ENCODE data around the gene TST. TPM values are rescaled to one million over a fixed set of nuclear protein-coding genes. Genes with fewer than 3 reads are reported as not detected.
"Not testable (repeated sequence)": the region's sequence is repeated elsewhere in the genome, so short reads cannot be mapped to it uniquely, and the experiment has no call there.

The TST gene
- total RNA-seq, 1 experiment from 2014 or later = 165 TPM

DNA sequence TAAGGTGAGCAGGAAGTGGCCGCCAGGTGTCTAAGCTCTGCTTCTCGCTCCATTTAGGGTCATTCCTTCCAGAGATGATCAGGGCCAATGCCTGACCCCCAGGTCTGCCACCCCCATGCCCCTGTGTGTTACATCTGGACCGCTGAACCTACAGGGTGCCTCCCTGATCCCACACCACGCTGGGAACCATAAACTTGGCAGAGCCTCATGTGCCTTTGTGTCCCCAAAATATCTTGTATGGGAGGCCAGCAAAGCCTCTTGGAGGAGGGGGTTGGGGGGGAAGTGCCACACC is 3.7 kb downstream of the TST start:
- DNase-seq (ENCODE audit: low spot score) = no peak

DNA sequence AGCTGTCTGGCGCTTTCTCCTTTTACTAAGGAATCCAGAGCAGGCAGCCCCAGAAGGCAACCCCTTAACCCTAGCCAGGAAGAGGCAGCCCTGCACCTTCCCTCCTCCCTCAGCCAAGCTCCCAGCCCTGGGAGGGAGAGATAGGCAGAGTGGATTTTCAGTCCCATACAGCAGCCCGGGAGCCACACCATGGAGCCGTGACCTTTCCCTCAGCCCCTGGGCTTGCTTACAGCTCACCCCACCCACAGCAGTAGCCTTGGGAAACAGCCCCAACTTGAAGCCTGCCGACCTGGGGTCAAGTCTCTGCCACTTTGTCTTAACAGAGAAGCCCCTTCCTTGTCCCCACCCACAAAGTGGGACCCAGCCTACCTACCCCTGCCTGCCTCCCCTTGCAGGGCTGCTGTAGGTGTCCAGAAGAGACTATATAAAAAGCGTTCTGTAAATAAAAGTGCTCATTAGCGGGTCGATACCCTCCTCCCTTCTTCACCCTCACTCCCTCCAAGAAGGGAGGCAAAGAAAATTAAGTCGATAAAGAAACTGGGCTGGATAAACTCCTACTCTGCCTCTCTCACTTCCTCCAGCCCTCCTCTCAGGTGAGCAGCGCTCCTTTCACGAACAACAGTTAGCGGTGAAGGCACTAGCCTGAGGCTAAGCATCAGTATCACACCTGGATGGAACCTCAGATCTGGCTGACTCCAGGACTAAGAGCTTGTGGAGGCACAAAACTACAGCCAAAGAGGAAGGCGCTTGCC is 4.2 kb downstream of the TST start:
- DNase-seq (ENCODE audit: low spot score) = peak; percentile 39

DNA sequence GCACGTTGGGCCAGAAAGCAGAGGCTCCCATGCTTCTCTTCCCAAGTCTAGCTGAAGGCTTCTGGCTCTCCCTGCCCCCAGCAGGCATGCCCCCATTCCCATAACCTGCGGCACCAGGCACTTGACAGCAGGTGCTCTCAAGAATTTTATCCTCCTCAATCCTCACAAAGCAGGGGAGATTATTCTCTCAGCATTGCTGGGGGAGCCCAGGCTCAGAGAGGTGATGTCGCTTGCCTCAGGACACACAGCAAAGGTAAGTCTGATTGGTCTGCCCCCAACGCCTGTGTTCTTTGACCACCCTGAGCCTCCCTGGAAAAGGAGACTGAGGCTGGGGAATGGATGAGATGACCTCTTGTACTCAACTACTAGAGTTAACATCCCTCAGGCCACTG is 4.8 kb downstream of the TST start:
- no peak for DNase-seq (ENCODE audit: low spot score)

- no peak for DNase-seq (ENCODE audit: low spot score)
Measured at GRCh38 chr22:37012956-37013355, 6.3 kb downstream of the TST start.

GRCh38 chr22:37012262-37012904 is 6.9 kb downstream of the TST start:
- DNase-seq (ENCODE audit: low spot score) = no peak

- no peak for DNase-seq (ENCODE audit: low spot score)
Measured at GRCh38 chr22:37011472-37011871, 7.8 kb downstream of the TST start.

DNA sequence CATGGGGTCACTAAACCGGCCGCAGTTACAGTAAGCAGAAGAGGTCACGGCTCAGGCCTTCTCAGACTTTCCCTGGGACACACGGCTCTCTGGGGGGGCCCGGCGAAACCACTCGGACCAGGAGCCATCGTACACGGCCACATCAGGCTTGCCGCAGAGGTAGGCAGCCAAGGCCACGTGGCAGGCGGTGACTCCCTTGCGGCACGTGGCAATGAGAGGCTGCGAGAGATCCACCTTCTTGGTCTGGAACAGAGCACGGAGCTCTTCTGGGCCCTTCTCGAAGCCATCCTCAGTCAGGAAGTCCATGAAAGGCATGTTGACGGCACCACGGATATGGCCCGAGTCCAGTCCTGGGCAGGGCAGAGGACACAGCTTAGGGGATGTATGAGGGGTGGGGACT is 8.3 kb downstream of the TST start:
- DNase-seq (ENCODE audit: low spot score) = no peak

DNA sequence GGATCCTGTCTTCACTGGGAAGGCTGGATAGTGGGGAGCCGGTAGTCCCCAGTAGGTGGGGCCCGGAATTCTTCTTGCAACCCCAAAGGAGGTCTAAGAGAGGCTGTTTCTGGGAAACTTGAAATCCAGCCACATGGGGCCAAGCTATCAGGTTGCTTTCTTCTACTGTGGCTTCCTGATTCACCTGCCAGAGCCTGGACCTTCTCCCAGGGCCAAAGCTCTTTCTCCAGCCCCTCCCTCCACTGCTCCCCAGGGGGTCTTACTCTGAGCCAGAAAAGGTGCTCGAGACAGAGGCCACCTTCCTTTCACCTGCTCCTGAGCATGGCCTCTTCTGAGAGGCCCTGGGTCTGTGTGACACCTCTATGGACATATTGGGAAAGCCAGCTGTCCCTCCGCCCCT is 9.1 kb downstream of the TST start:
- DNase-seq (ENCODE audit: low spot score) = no peak

DNA sequence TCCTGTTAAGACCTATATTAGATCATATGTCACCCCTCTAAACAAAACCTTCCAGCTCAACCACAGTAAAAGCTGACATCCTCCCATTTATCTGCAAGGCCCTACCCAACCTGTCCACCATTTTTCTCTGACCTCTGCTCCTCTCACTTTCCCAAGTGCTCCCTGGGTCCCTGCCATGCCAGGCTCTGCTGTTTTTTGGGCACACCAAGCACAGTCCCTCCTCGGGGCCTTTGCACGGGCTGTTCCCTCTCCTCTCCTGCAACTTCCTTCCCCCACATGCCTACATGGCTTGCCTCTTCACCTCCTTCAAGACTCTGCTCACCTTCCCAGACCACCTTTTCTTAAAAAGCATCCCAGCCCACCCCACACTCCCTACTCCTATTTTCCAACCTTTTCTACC is 9.8 kb downstream of the TST start:
- DNase-seq (ENCODE audit: low spot score) = no peak

DNA sequence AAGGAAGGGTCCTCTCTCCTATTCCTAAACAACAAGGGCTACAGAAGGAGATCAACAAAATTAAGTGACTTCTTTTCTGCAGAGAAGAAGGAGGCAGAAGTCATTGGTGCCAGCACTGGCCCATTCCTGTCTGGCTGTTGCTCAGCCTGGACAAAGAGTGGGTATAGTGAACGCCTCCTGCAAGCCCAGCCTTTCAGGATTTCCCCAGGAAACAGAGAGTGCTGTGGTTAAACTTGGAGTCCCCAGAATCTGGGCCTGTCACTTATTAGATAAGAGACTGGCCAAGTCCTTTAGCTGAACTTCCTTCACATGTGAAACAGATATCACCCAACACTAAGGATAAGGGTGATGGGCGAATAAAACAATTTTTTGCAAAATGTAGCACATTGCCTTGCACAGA is 10.9 kb downstream of the TST start:
- no peak for DNase-seq (ENCODE audit: low spot score)

DNA sequence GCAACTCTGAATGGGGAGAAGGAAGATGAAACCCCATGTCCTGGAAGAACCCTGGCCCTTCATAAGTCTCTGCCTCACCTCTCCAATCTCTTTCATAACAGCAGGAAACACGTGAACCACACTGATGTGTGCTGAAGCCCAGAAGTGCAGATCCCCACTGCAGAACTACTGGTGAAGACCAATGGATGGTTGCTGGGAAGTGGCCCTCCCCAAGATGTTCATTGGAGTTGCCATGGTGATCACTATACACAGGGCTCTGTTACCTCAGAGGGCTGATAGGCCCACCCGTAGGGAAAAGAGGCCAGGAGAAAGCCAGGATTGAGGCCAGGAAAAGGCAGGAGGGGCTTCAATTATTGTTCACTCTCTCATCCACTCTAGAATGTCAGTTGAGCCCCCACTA is 11.6 kb downstream of the TST start:
- no peak for DNase-seq (ENCODE audit: low spot score)

DNA sequence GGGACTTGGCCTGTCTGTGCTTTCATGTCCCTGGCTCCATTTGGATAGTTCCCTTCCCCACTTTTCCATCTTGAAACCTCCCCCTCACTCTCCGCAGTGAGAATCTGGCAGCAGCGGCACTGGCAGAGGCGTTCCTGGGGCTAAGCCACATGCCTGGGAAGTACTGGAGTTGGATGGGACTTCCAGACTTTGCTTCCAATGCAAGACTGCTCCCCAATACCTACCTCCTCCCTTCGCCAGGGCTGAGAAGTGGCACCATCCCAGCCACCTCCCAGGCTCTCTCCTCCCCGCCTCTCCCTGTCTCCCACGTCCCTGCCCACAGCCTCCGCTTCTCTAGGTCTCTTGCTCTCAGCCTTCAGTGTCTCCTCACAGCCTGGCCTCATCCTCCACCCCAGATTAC is 16.6 kb downstream of the TST start:
- no peak for DNase-seq (ENCODE audit: low spot score)

GRCh38 chr22:37001826-37002225 is 17.4 kb downstream of the TST start:
- DNase-seq (ENCODE audit: low spot score) = no peak

DNA sequence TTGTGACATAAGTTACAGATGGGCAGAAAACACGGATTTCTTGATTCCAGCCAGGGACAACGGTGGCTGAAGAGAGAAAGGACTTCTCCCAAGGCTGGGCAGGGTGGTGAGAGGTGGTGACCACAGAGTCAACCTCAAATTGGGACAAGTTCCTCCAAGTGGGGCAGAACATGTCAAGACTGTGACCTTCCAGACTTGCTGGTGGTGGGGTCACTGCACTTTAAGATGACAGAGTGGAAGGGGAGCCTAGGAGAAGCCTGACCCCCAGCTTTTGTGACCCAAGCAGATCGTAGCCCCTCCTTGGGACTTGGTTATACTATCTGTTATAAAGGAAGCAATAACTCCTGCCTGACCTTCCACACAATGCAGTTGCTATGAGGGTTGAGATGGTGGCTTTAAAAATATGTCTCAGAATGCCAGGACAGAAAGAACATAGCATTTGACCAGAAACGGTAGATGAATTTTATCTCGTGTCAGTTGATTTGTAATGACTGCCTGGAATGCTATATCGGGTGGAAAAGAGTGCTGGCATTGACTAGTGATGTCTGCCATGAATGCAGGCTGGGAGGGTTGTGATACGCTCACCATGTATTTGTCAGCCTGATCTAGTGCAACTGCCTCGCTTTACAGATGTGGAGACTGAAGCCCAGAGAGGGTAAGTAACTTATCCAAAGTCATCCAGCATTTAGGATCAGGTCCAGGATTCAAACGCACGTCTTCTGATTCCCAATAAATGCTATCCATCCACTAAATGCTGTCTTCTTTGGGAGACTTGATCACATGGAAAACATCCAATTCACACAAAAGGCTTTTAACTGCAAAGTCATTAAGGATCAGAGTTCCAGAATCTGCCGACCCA is 18.3 kb downstream of the TST start:
- no peak for DNase-seq (ENCODE audit: low spot score)

GRCh38 chr22:36999463-36999862 is 19.8 kb downstream of the TST start:
- DNase-seq (ENCODE audit: low spot score) = no peak

DNA sequence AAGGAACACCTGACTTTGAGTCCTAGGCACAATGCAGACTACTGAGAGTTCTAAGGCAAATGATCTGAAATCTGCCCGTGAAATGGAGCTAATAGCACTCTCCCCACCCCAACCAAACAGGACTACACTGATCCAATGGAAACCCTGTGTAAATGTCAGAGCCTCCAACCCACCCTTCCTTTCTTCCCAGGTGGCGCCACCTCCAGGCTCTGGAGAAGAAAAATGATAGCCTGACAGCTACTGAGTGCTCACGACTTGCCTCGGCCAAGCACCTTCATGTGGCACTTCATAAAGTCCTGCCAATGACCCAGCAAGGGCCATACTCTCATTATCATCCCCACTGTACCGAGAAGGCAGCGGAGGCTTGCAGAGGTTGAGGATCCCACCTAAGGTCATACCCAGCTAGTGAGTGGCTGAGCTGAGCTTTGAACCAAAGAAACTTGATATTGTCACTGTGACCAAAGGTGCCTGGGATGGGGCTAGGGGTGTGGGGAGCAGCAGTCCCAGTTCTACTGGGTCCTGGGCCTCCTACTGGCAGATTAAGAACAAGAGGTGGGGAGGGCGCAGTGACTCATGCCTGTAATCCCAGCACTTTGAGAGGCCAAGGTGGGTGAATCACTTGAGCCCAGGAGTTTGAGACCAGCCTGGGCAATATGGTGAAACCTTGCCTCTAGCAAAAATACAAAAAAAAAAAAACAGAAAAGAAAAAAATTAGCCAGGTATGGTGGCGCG is 20.5 kb downstream of the TST start:
- DNase-seq (ENCODE audit: low spot score) = no peak

DNA sequence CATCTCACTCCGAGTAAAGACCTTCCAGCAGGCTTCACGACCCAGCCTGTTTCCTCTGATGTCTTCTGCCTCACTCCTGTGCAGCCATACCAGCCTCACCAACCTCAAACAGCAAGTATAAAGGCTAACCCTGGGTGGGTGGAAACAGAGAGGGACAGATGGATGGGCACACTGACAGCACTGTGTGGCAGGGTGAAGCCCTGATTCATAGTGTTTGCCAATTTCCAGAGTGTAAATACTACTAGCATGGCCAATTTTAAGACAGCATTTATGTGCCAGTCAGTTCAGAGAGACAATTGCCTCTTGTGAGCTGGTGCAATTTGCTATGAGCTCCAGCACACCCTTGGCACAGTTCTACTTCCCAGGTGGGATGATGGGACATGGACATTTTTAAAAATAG is 21.5 kb downstream of the TST start:
- no peak for DNase-seq (ENCODE audit: low spot score)

- no peak for DNase-seq (ENCODE audit: low spot score)
Measured at GRCh38 chr22:36991206-36991605, 28.0 kb downstream of the TST start.

GRCh38 chr22:36990457-36990856 is 28.8 kb downstream of the TST start:
- DNase-seq (ENCODE audit: low spot score) = no peak

DNA sequence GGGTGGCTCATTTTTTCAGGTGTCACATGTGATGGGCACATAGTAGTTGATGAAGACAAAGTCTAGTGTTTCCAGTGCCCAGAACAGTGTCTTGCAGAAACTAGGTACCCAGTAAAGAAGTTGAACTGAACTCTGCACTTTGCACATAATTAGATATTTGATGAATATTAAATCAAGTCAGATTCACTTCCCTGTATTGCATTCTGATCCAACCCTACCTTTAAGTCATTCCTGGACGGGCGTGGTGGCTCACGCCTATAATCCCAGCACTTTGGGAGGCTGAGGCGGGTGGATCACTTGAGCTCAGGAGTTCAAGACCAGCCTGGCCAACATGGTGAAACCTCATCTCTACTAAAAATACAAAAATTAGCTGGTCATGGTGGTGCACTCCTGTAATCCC is 30.2 kb downstream of the TST start:
- not testable (repeated sequence) for DNase-seq (ENCODE audit: low spot score)

DNA sequence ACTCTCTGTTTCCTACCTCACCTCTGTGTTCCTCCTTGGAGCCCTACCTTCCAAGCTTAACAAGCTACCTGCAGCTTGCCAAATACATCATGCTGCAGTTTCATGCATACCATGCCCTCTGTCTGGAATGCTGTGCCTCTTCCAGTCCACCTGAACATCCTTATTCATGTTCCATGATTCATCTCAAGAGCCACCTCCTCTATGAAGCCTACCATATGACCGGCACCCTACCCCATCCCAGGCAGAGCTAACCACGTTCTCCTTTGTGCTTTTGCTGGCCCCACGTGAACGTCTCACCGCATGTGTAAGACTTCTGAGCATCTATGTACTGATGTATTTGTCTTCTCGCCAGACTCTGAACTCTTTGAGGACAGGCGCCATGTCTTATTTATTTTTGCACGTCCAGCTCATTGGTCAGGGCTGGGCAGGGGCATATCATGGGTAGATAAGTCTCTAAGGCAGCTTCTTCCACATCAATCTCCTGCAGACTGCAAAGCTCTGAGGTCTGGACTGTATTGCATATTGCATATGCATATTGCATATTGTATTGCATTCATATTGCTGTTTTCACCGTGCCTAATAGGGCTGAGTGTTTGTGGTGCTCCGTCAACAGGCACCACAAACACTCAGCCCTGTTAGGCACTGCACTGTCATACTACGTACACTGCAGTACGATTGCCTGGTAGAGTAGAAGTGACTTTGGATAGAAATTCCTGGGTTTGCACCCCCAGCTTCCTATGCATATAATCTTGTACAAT is 31.0 kb downstream of the TST start:
- no peak for DNase-seq (ENCODE audit: low spot score)
